ENCODE data around the gene UBL4A. TPM values are rescaled to one million over a fixed set of nuclear protein-coding genes. Genes with fewer than 3 reads are reported as not detected.
A peak's percentile ranks its signal among the peaks of the same experiment; 100 is the strongest.

UBL4A gene
- total RNA-seq, 2 donors from 2014 or later: 37.2 to 53.4 TPM

DNA sequence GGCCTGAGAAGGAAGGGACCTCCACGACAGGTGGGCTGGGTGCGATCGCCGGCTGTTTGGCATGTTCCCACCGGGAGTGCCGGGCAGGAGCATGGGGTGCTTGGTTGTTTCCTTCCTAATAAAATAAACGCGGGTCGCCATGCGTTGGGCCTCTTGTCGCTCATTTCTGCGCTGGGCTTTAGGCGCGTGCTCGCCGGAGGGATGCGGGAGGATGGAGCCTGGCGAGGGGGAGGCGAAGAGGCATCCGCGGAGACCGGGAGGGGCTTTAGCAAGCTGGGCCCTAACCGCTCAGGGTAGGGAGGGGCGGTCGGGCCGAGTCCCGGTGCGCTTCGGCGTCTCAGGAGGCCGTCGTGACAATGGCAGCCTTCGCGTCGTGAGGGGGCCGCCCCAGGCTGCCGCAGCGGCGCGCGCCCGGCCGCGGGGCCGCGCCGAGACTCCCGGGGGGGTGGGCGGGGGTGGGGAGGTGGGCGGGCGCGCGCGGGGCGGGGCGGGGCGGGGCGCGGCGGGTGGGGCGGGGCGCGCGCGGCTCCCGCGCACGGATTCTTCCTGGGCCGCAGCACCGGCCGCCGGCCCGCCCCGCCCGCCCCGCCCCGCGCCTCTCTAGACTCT lies 49.9 kb downstream of the UBL4A start:
- Mint-ChIP-seq H3K36me3 (ENCODE audit: low read depth) (peaks cover 69% of the 10 kb centered on the region), H3K27ac (peak overlapping the region; percentile 86), H3K27me3 (no peaks in the 10 kb centered on the region), H3K9me3 (no peaks in the 10 kb centered on the region), H3K4me1 (peaks cover 6% of the 10 kb centered on the region), H3K4me3 (peak overlapping the region; percentile 82)
- ATAC-seq (replicated peaks): peak; percentile 76

DNA sequence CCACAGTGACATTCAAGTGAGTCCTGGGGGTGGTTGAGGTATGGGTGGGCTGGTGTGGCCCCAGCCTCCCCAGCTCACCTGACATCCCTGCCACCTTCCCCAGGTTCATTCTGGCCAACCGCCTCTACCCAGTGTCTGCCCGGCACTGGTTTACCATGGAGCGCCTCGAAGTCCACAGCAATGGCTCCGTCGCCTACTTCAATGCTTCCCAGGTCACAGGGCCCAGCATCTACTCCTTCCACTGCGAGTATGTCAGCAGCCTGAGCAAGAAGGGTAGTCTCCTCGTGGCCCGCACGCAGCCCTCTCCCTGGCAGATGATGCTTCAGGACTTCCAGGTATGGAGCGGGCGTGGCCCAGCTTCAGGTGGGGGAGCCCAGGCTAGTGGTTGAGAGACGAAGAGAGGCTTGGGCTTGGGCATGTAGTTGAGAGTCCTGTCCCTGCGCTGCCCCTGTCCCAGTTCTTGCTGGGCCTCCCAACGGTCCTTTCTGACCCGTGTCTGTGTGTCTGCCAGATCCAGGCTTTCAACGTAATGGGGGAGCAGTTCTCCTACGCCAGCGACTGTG lies 51.2 kb downstream of the UBL4A start:
- no peak for ATAC-seq (replicated peaks)
- H3K36me3 Mint-ChIP-seq (ENCODE audit: low read depth): peaks cover 65% of the 10 kb centered on the region

DNA sequence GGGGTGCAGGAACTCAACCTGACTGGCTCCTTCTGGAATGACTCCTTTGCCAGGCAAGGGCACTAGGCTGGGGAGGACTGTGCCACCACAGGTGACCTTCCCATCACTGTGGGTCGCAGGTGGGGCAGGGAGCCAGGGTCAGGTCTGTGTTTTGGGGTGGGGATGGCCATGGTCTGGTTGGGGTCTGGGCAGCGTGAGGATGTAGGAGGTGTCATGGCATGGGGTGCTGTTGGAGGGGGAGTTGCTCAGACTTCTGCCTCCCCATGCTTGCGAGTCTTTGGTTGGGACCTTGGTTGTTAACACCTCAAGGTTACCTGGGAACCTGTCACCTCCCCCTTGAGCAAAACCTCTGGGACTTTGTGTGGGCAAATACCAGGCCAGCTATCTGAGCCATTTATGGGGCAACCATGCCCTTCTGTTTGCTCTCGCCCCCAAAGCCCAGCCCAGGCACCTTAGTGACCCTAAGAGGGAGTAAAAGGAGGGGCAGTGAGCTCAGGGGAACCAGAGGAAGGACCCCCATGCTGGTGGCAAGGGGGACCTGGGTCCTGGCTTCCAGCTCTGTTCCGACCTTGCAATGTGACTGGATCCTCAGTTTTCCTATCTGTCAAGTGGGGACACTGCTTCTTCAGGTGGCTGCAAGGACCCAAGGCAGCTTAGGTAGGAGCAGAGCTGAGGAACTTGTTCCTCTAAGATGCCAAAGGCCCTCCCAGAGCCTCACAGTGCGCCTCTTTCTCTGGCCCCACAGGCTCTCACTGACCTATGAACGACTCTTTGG lies 51.8 kb downstream of the UBL4A start:
- H3K27me3 Mint-ChIP-seq: no peaks in the 10 kb centered on the region
- H3K4me1 Mint-ChIP-seq: peaks cover 12% of the 10 kb centered on the region
- H3K4me3 Mint-ChIP-seq: no peak overlapping the region
- no peaks in the 10 kb centered on the region for H3K9me3 Mint-ChIP-seq
- H3K36me3 Mint-ChIP-seq (ENCODE audit: low read depth): peaks cover 58% of the 10 kb centered on the region
- no peak overlapping the region for H3K27ac Mint-ChIP-seq
- no peak for ATAC-seq (replicated peaks)

More for the DNA sequence above, 51.2 kb downstream of the UBL4A start:
- H3K4me3 Mint-ChIP-seq: no peak overlapping the region
- no peak overlapping the region for H3K27ac Mint-ChIP-seq
- no peaks in the 10 kb centered on the region for H3K9me3 Mint-ChIP-seq
- no peaks in the 10 kb centered on the region for H3K27me3 Mint-ChIP-seq
- H3K4me1 Mint-ChIP-seq: peaks cover 12% of the 10 kb centered on the region

Other genes with a start within 250 kb of the UBL4A start
- not detected for gene OPN1MW3, start 229.0 kb downstream of the UBL4A start, total RNA-seq
- gene TEX28, start 191.5 kb downstream of the UBL4A start, total RNA-seq: not detected
- 1 to 10 TPM in 1 of 2 donors, under 1 TPM in 1; 0.54 to 2.1 TPM for gene TKTL1, start 190.8 kb downstream of the UBL4A start, total RNA-seq
- 1,000 to 10,000 TPM; 1,274 to 1,383 TPM for gene FLNA, start 112.0 kb downstream of the UBL4A start, total RNA-seq
- 10 to 100 TPM; 86.5 to 87.5 TPM for gene EMD, start 107.3 kb downstream of the UBL4A start, total RNA-seq
- 1,000 to 10,000 TPM; 1,604 to 1,651 TPM for gene RPL10, start 88.2 kb downstream of the UBL4A start, total RNA-seq
- gene DNASE1L1, start 77.4 kb downstream of the UBL4A start, total RNA-seq: 10 to 100 TPM; 13.9 to 16.7 TPM
- gene TAFAZZIN, start 75.1 kb downstream of the UBL4A start, total RNA-seq: 10 to 100 TPM; 39.3 to 40.8 TPM
- 10 to 100 TPM; 39.9 to 42.1 TPM for gene ATP6AP1, start 57.9 kb downstream of the UBL4A start, total RNA-seq
- 100 to 1,000 TPM; 120 to 165 TPM for gene GDI1, start 49.5 kb downstream of the UBL4A start, total RNA-seq
- 10 to 100 TPM; 49.3 to 71.4 TPM for gene FAM50A, start 42.5 kb downstream of the UBL4A start, total RNA-seq
- 10 to 100 TPM; 63.2 to 67.8 TPM for gene PLXNA3, start 28.3 kb downstream of the UBL4A start, total RNA-seq
- gene LAGE3, start 7.3 kb downstream of the UBL4A start, total RNA-seq: 10 to 100 TPM; 37.4 to 47.9 TPM
- 10 to 100 TPM; 17.3 to 24.8 TPM for gene SLC10A3, start 4.0 kb upstream of the UBL4A start, total RNA-seq
- 10 to 100 TPM; 24.5 to 25.4 TPM for gene FAM3A, start 29.6 kb upstream of the UBL4A start, total RNA-seq
- gene G6PD, start 60.2 kb upstream of the UBL4A start, total RNA-seq: 10 to 100 TPM; 48.1 to 78.3 TPM
- 10 to 100 TPM; 26.1 to 39.6 TPM for gene IKBKG, start 61.0 kb upstream of the UBL4A start, total RNA-seq
- not detected for gene CTAG1A, start 98.5 kb upstream of the UBL4A start, total RNA-seq
- not detected for gene CTAG1B, start 132.7 kb upstream of the UBL4A start, total RNA-seq
- not detected for gene CTAG2, start 167.0 kb upstream of the UBL4A start, total RNA-seq